Osteocyte (in vitro differentiated cells): ENCODE data around the gene PRKG1. TPM values are rescaled to one million over a fixed set of nuclear protein-coding genes. Genes with fewer than 3 reads are reported as not detected.

Experiments used
- DNase-seq: peaks from one replicate; pipeline ENCODE4 v3.0.0; 2021; ENCODE audit warnings: mixed read lengths; ENCODE audit not compliant: unreplicated experiment; ENCODE audit errors: extremely low spot score
- H3K27ac Mint-ChIP-seq: one replicate; pipeline ENCODE4 v1.8.0; 2021; ENCODE audit warnings: mild to moderate bottlenecking, mixed read lengths; ENCODE audit not compliant: unreplicated experiment
- H3K27me3 Mint-ChIP-seq: one replicate; pipeline ENCODE4 v1.8.0; 2021; ENCODE audit warnings: mixed read lengths; ENCODE audit not compliant: unreplicated experiment
- H3K36me3 Mint-ChIP-seq: one replicate; pipeline ENCODE4 v1.8.0; 2021; ENCODE audit warnings: mixed read lengths; ENCODE audit not compliant: unreplicated experiment
- H3K4me1 Mint-ChIP-seq: one replicate; pipeline ENCODE4 v1.8.0; 2021; ENCODE audit warnings: mixed read lengths; ENCODE audit not compliant: unreplicated experiment
- H3K4me3 Mint-ChIP-seq: one replicate; pipeline ENCODE4 v1.8.0; 2021; ENCODE audit warnings: mild to moderate bottlenecking, moderate library complexity, mixed read lengths; ENCODE audit not compliant: unreplicated experiment
- H3K9me3 Mint-ChIP-seq: one replicate; pipeline ENCODE4 v1.8.0; 2021; ENCODE audit warnings: mixed read lengths; ENCODE audit not compliant: unreplicated experiment
- CTCF ChIP-seq: fragments of 200-600 bp; sonication (generic); IDR thresholded peaks from 2 replicates; pipeline ENCODE4 v1.5.0; 2021; ENCODE audit warnings: antibody characterized with exemption, mild to moderate bottlenecking, moderate library complexity
- total RNA-seq: library from RNA; stranded (reverse); gene quantifications from 2 replicates; pipeline ENCODE4 v1.2.1, GENCODE V29; 2021

The PRKG1 gene
- total RNA-seq, 1 donor from 2014 or later = 10.8 TPM

- TF ChIP-seq CTCF = no peak
- H3K36me3 Mint-ChIP-seq = no peaks in the 10 kb centered on the region
- DNase-seq = no peak
- no peaks in the 10 kb centered on the region for H3K27me3 Mint-ChIP-seq
- no peak overlapping the region for H3K27ac Mint-ChIP-seq
- peaks cover 8% of the 10 kb centered on the region for H3K4me1 Mint-ChIP-seq
- H3K9me3 Mint-ChIP-seq = peaks cover 10% of the 10 kb centered on the region
- no peak overlapping the region for H3K4me3 Mint-ChIP-seq
Measured at GRCh38 chr10:51926337-51926736, 852.0 kb downstream of the PRKG1 start.

- no peaks in the 10 kb centered on the region for H3K36me3 Mint-ChIP-seq
- TF ChIP-seq CTCF = no peak
- H3K27ac Mint-ChIP-seq = no peak overlapping the region
- H3K9me3 Mint-ChIP-seq = peaks cover 10% of the 10 kb centered on the region
- H3K4me3 Mint-ChIP-seq = no peak overlapping the region
- H3K4me1 Mint-ChIP-seq = peaks cover 4% of the 10 kb centered on the region
- DNase-seq = no peak
- no peaks in the 10 kb centered on the region for H3K27me3 Mint-ChIP-seq
Measured at GRCh38 chr10:51928162-51928561, 853.9 kb downstream of the PRKG1 start.

- no peak for DNase-seq
- no peak overlapping the region for H3K4me3 Mint-ChIP-seq
- no peaks in the 10 kb centered on the region for H3K36me3 Mint-ChIP-seq
- no peak for TF ChIP-seq CTCF
- H3K4me1 Mint-ChIP-seq = peaks cover 4% of the 10 kb centered on the region
- H3K27me3 Mint-ChIP-seq = no peaks in the 10 kb centered on the region
- H3K27ac Mint-ChIP-seq = no peak overlapping the region
- H3K9me3 Mint-ChIP-seq = no peaks in the 10 kb centered on the region
Measured at GRCh38 chr10:51932530-51932929, 858.2 kb downstream of the PRKG1 start.

- no peak for TF ChIP-seq CTCF
- Mint-ChIP-seq H3K27ac (no peak overlapping the region), H3K4me3 (no peak overlapping the region), H3K36me3 (no peaks in the 10 kb centered on the region), H3K4me1 (no peaks in the 10 kb centered on the region), H3K27me3 (no peaks in the 10 kb centered on the region), H3K9me3 (no peaks in the 10 kb centered on the region)
- no peak for DNase-seq
Measured at GRCh38 chr10:51934373-51934772, 860.1 kb downstream of the PRKG1 start.

GRCh38 chr10:51935341-51935740 is 861.1 kb downstream of the PRKG1 start:
- TF ChIP-seq CTCF = no peak
- H3K9me3 Mint-ChIP-seq = no peaks in the 10 kb centered on the region
- no peaks in the 10 kb centered on the region for H3K36me3 Mint-ChIP-seq
- no peaks in the 10 kb centered on the region for H3K4me1 Mint-ChIP-seq
- no peak for DNase-seq
- no peaks in the 10 kb centered on the region for H3K27me3 Mint-ChIP-seq
- no peak overlapping the region for H3K27ac Mint-ChIP-seq
- no peak overlapping the region for H3K4me3 Mint-ChIP-seq
